Suprapubic skin (tissue), 4 donors: ENCODE data around the gene CD48. TPM values are rescaled to one million over a fixed set of nuclear protein-coding genes. Genes with fewer than 3 reads are reported as not detected.
"Not testable (repeated sequence)": the region's sequence is repeated elsewhere in the genome, so short reads cannot be mapped to it uniquely, and the experiment has no call there.

Source experiments
- DNase-seq, 2 donors: peaks; one replicate each; pipeline ENCODE4 v3.0.0-alpha.2; 2019; ENCODE audit warnings: low spot score in 2 of 2
- H3K27ac ChIP-seq: fragments of 200-600 bp; sonication (generic); one replicate; pipeline ENCODE4 v1.5.1; 2019
- H3K27me3 ChIP-seq: fragments of 200-600 bp; sonication (generic); one replicate; pipeline ENCODE4 v1.5.1; 2019
- H3K36me3 ChIP-seq: fragments of 200-600 bp; sonication (generic); one replicate; pipeline ENCODE4 v1.5.1; 2019
- H3K4me1 ChIP-seq: fragments of 200-600 bp; sonication (generic); one replicate; pipeline ENCODE4 v1.5.1; 2019
- H3K4me3 ChIP-seq: fragments of 200-600 bp; sonication (generic); one replicate; pipeline ENCODE4 v1.5.1; 2019; ENCODE audit warnings: mild to moderate bottlenecking
- H3K9me3 ChIP-seq: fragments of 200-600 bp; sonication (generic); one replicate; pipeline ENCODE4 v1.5.1; 2019
- EP300 ChIP-seq: sonication (generic); formaldehyde crosslinking; IDR thresholded peaks from one replicate; pipeline ENCODE4 v1.6.1; 2017; ENCODE audit warnings: antibody characterized with exemption
- POLR2A ChIP-seq, 2 donors: fragments of 450-650 bp; IDR thresholded peaks; one replicate each; pipeline ENCODE4 v1.6.1; 2017; ENCODE audit warnings: antibody characterized with exemption in 2 of 2, mild to moderate bottlenecking in 2 of 2, moderate library complexity in 2 of 2
- POLR2AphosphoS5 ChIP-seq, 3 donors: sonication (generic); formaldehyde crosslinking; IDR thresholded peaks; one replicate each; pipeline ENCODE4 v1.6.1; 2017; ENCODE audit warnings: antibody characterized with exemption in 3 of 3
- WGBS: methylation state at CpG from one replicate; pipeline ENCODE4 v1.1.5; 2018; 5-methylcytosine and 5-hydroxymethylcytosine counted together
- total RNA-seq, 4 donors: library from RNA; depleted of rRNA; stranded (reverse); fragments of >200 nt; gene quantifications; one replicate each; pipeline ENCODE4 v1.1.0, GENCODE V29; 2016
- TF ChIP-seq, protein P1 (sequence below), 2 donors: fragments of 200-600 bp in 1 of 2; fragments of 450-650 bp in 1 of 2; sonication (generic) in 1 of 2; IDR thresholded peaks; one replicate each; pipeline ENCODE4 v1.5.1; 2016 to 2019; ENCODE audit warnings: antibody characterized with exemption in 2 of 2, mild to moderate bottlenecking in 1 of 2, moderate library complexity in 1 of 2

The CD48 gene
- total RNA-seq, 4 donors from 2014 or later: 0.60 to 1.6 (median 1.0) TPM; not detected in 1

GRCh38 chr1:160652924-160653619 lies 58.5 kb downstream of the CD48 start:
- Histone ChIP-seq H3K27ac (no peak overlapping the region), H3K9me3 (no peaks in the 10 kb centered on the region), H3K4me3 (no peak overlapping the region), H3K4me1 (no peaks in the 10 kb centered on the region), H3K36me3 (no peaks in the 10 kb centered on the region), H3K27me3 (no peaks in the 10 kb centered on the region)
- no peak for DNase-seq
- no peak for TF ChIP-seq POLR2A (IDR thresholded peaks at IDR 0.05)
- TF ChIP-seq EP300: no peak
- 86% methylated on average over 9 of the region's 9 CpGs for WGBS

GRCh38 chr1:160652065-160652641 lies 59.5 kb downstream of the CD48 start:
- not testable (repeated sequence) for H3K4me3 ChIP-seq, H3K4me1 ChIP-seq, H3K9me3 ChIP-seq, DNase-seq, H3K27ac ChIP-seq, H3K27me3 ChIP-seq, H3K36me3 ChIP-seq
- 53% methylated on average over 8 of the region's 8 CpGs for WGBS

DNA sequence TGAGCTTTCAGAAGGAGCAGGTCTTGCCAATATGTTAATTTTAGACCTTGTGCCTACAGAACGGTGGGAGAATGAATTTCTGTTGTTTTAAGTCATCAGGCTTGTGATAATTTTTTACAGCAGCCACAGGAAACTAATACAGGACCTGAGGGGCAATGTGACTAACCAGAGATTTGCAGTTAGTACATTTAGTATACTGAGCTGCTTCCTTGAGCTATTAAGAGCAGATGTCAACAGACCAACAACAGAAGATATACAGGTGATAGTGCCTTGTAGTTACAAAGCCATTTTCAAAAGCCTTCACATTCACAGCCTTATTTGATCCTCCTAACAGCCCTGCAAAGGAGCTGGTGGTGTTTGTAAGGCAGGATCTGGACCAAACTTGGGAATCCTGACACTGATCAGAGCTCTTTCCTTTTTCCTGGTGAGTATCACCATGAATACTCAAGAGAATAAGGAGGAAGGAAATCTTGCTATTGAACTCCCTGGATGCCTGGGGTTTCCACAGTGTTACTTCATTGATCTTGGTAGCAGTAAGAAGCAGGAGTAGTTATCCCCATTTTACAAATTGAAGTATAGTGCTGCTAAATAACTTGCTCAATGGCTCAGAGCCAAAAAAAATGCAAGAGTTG lies 60.1 kb downstream of the CD48 start:
- no peaks in the 10 kb centered on the region for H3K36me3 ChIP-seq
- no peak for DNase-seq
- H3K9me3 ChIP-seq: no peaks in the 10 kb centered on the region
- WGBS: 20% methylated on average over 1 of the region's 1 CpG
- peaks cover 4% of the 10 kb centered on the region for H3K4me1 ChIP-seq
- H3K4me3 ChIP-seq: no peak overlapping the region
- no peak overlapping the region for H3K27ac ChIP-seq
- no peaks in the 10 kb centered on the region for H3K27me3 ChIP-seq
- no peak for TF ChIP-seq POLR2AphosphoS5 (IDR thresholded peaks at IDR 0.05)
- TF ChIP-seq, protein P1, sequence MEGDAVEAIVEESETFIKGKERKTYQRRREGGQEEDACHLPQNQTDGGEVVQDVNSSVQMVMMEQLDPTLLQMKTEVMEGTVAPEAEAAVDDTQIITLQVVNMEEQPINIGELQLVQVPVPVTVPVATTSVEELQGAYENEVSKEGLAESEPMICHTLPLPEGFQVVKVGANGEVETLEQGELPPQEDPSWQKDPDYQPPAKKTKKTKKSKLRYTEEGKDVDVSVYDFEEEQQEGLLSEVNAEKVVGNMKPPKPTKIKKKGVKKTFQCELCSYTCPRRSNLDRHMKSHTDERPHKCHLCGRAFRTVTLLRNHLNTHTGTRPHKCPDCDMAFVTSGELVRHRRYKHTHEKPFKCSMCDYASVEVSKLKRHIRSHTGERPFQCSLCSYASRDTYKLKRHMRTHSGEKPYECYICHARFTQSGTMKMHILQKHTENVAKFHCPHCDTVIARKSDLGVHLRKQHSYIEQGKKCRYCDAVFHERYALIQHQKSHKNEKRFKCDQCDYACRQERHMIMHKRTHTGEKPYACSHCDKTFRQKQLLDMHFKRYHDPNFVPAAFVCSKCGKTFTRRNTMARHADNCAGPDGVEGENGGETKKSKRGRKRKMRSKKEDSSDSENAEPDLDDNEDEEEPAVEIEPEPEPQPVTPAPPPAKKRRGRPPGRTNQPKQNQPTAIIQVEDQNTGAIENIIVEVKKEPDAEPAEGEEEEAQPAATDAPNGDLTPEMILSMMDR (IDR thresholded peaks at IDR 0.05): no peak
- no peak for TF ChIP-seq EP300
- TF ChIP-seq POLR2A (IDR thresholded peaks at IDR 0.05): no peak

DNA sequence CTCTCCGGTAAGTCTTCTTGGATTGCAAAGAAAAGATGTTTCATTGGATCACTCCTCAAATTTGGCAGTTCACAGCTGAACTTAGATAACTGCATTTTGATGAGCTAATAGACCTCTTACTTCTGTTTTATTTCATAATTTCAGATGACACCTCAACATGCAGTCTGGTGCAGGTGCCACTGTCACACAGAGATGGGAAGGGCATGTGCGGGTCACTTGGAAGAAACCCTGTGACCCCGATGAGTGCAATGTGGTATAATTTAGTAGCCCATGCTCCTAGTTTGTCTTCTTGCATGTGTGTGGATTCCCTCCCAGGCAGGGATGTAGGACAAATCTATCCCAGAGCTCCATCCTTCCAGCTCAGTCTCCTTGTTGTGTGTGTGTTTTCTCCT lies 64.3 kb downstream of the CD48 start:
- DNase-seq: no peak
- H3K4me3 ChIP-seq: peak overlapping the region; percentile 2
- H3K9me3 ChIP-seq: no peaks in the 10 kb centered on the region
- H3K4me1 ChIP-seq: peaks cover 4% of the 10 kb centered on the region
- no peak for TF ChIP-seq POLR2AphosphoS5 (IDR thresholded peaks at IDR 0.05)
- TF ChIP-seq, protein P1 (IDR thresholded peaks at IDR 0.05): no peak
- no peak for TF ChIP-seq EP300
- H3K36me3 ChIP-seq: no peaks in the 10 kb centered on the region
- H3K27ac ChIP-seq: no peak overlapping the region
- no peaks in the 10 kb centered on the region for H3K27me3 ChIP-seq
- 61% methylated on average over 3 of the region's 3 CpGs for WGBS

DNA sequence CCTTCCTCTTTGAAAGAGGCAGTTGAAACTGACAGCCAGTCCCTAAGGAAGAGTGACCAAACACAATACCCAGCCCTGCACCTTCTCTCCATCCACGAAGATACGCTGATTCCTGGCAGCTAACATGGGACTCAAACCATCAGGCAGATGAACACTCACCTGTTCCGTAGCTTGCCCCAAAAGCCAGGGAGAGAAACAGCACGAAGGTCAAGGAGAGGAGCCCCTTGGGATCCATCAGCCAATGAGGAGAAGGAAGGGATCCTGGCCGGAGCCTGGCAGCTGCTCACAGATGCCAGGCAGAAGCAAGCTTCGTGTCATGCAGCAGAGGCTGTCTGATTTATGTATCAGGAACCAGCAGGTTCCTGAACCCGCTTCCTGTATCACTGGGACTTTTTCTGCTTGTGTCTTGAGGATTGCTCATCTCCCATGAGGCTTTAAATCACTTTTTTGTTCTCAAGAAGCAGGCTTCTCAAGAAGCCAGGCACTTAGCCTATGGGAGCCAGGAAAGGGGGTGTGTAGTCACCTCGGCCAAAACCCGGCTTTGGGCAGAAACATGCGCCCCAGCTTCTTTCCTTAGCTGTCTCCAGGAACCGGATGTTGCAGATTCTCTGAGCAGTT lies 64.8 kb downstream of the CD48 start, which contains the start of gene SLAMF1:
TSS of gene SLAMF1 (minus strand) at position 334 of the 618 bp plus-strand sequence. CDS start at position 235, 99 bp downstream.
- H3K4me3 ChIP-seq: peak within 1 kb of the TSS; percentile 2
- TF ChIP-seq EP300: no peak
- TF ChIP-seq, protein P1 (IDR thresholded peaks at IDR 0.05): no peak
- no peak for TF ChIP-seq POLR2A (IDR thresholded peaks at IDR 0.05)
- no peak for TF ChIP-seq POLR2AphosphoS5 (IDR thresholded peaks at IDR 0.05)
- 49% methylated on average over 11 of the region's 11 CpGs for WGBS
- no peaks in the 10 kb centered on the region for H3K27me3 ChIP-seq
- H3K36me3 ChIP-seq: no peaks in the 10 kb centered on the region
- H3K9me3 ChIP-seq: no peaks in the 10 kb centered on the region
- peaks cover 4% of the 10 kb centered on the region for H3K4me1 ChIP-seq
- H3K27ac ChIP-seq: no peak within 1 kb of the TSS
- no peak for DNase-seq

DNA sequence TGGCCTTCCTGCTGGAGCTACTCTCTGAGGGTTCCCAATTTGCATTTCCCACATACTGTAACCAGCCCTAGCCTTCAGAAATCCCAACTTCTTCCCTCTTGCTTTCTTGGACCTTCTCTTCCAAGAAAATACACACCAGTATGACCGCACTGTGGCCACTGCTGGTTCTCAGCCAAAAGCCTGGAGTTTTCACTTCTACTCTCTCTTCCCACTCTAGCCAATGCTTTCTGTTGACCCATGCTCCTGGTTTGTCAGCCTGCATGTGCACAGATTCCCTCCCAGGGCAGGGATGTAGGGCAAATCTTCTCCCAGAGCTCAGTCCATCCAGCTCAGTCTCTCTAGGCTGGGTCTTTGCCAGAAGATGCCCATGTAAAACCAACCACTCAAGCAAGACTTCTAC lies 65.4 kb downstream of the CD48 start:
- Histone ChIP-seq H3K36me3 (no peaks in the 10 kb centered on the region), H3K27ac (no peak overlapping the region), H3K27me3 (no peaks in the 10 kb centered on the region), H3K4me1 (peaks cover 4% of the 10 kb centered on the region), H3K4me3 (peak overlapping the region; percentile 2), H3K9me3 (no peaks in the 10 kb centered on the region)
- DNase-seq: no peak
- WGBS: 79% methylated on average over 1 of the region's 1 CpG
- TF ChIP-seq, protein P1 (IDR thresholded peaks at IDR 0.05): no peak
- TF ChIP-seq EP300 (no peak), POLR2AphosphoS5 (IDR thresholded peaks at IDR 0.05) (no peak), POLR2A (IDR thresholded peaks at IDR 0.05) (no peak)
